ENCODE measurements around the gene SVOP.

The SVOP gene

GRCh38 chr12:108911915-108912314 lies 109.0 kb downstream of the SVOP start:
- TF ChIP-seq, protein P1, sequence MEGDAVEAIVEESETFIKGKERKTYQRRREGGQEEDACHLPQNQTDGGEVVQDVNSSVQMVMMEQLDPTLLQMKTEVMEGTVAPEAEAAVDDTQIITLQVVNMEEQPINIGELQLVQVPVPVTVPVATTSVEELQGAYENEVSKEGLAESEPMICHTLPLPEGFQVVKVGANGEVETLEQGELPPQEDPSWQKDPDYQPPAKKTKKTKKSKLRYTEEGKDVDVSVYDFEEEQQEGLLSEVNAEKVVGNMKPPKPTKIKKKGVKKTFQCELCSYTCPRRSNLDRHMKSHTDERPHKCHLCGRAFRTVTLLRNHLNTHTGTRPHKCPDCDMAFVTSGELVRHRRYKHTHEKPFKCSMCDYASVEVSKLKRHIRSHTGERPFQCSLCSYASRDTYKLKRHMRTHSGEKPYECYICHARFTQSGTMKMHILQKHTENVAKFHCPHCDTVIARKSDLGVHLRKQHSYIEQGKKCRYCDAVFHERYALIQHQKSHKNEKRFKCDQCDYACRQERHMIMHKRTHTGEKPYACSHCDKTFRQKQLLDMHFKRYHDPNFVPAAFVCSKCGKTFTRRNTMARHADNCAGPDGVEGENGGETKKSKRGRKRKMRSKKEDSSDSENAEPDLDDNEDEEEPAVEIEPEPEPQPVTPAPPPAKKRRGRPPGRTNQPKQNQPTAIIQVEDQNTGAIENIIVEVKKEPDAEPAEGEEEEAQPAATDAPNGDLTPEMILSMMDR (IDR thresholded peaks at IDR 0.05; ENCODE audit: low read depth, low read length), result no peak
- H3K4me3 ChIP-seq (ENCODE audit: low read depth, low read length), result no peak overlapping the region

GRCh38 chr12:108910336-108910735 lies 110.5 kb downstream of the SVOP start:
- no peak overlapping the region for H3K4me3 ChIP-seq (ENCODE audit: low read depth, low read length)
- TF ChIP-seq, protein P1 (IDR thresholded peaks at IDR 0.05; ENCODE audit: low read depth, low read length), result no peak

DNA sequence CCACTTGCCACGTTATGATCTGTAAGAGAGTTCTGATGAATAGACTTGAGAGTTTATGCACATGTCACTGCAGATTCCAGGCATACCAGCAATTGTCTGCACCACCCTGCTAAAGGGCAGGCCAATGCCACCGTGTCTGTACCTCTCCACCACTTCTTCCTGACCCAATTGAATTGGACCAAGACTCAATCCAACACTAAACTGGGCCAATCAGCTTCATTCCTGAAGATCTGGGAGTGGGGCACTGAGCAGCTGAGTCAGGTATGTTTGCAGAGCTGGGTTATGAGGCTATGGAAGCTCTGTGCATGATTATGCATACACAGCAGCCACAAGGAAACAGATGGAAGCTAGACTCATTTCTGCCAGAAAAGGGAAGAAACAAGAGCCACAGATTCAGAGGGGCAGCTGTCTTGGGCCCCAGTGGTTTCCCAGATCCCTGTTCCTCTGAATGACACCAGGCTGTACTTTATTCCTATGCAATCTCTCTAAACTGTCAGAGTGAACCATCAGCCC lies 113.0 kb downstream of the SVOP start:
- TF ChIP-seq, protein P1 (IDR thresholded peaks at IDR 0.05; ENCODE audit: low read depth, low read length), result no peak

DNA sequence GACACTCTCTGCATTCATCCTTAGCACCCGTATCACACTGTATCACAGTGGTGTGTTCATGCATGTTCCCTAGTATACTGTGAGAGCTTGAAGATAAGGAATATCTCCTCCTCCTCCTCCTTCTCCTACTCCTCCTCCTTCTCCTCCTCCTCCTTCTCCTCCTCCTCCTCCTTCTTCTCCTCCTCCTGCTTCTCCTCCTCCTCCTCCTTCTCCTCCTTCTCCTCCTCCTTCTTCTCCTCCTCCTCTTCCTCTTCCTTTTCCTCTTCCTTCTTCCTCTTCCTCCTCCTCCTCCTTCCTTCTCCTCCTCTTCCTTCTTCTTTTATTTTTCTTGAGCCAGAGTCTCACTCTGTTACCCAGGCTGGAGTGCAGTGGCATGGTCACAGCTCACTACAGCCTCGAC lies 113.9 kb downstream of the SVOP start:
- no peak overlapping the region for H3K4me3 ChIP-seq (ENCODE audit: low read depth, low read length)
- TF ChIP-seq, protein P1 (IDR thresholded peaks at IDR 0.05; ENCODE audit: low read depth, low read length), result no peak

More for the DNA sequence above, 113.0 kb downstream of the SVOP start:
- no peak overlapping the region for H3K4me3 ChIP-seq (ENCODE audit: low read depth, low read length)

- H3K4me3 ChIP-seq (ENCODE audit: low read depth, low read length), result no peak overlapping the region
These were observed 115.1 kb downstream of the SVOP start for GRCh38 chr12:108905725-108906124.

DNA sequence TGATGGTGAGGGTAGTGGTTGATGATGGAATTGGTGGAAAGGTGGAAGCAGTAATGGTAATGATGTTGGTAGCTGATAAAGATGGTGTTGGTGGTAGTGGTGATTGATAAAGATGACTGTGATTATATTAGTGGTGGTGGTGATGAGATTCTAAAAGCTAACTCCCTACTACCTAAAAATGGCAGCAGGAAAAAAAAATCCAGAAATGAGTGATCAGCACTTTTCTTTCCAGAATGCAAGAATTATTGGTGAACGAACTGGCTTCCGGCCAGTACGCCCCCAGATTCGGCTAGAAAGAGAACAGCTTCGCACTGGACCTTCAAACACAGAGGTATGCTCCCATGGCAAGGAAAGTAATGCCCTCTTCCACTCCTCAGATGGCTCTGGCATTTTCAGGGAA lies 121.7 kb downstream of the SVOP start:
- H3K4me3 ChIP-seq (ENCODE audit: low read depth, low read length), result no peak overlapping the region
- TF ChIP-seq, protein P1 (IDR thresholded peaks at IDR 0.05; ENCODE audit: low read depth, low read length), result no peak

More at GRCh38 chr12:108905725-108906124, 115.1 kb downstream of the SVOP start:
- TF ChIP-seq, protein P1 (IDR thresholded peaks at IDR 0.05; ENCODE audit: low read depth, low read length), result no peak

GRCh38 chr12:108896817-108897216 lies 124.1 kb downstream of the SVOP start:
- TF ChIP-seq, protein P1 (IDR thresholded peaks at IDR 0.05; ENCODE audit: low read depth, low read length), result no peak
- no peak overlapping the region for H3K4me3 ChIP-seq (ENCODE audit: low read depth, low read length)
